Measurements from ENCODE around the gene PCNX2.
A peak's percentile ranks its signal among the peaks of the same experiment; 100 is the strongest.

The PCNX2 gene

DNA sequence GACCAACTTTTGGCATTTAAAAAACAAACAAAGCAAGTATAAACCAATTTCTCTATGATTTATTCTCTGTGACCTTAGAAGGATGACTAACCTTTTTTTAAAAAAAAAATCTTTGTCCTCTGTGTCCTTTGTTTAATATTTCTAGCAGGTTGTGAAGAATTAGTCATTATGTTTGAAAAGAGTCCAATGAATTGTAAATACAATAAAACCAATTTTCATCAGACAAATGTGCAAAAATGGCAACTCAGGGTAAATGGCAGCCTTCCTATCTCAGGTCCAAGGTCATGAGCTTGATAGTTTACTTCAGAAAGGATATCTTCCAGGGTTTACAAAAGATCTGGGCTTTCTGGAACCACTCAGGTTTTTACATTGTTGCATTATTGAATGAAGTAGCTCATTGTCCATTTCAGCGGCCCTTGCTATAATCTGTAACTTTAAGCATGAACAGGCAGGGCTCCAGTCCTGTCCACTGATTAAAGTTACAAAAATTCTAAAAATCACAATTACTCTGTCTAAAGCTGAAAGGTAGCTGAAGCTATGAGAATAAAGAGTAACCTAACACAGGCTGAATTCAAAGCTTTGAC, 20.3 kb upstream of the PCNX2 start:
- no peak for DNase-seq (ENCODE audit: low spot score)

DNA sequence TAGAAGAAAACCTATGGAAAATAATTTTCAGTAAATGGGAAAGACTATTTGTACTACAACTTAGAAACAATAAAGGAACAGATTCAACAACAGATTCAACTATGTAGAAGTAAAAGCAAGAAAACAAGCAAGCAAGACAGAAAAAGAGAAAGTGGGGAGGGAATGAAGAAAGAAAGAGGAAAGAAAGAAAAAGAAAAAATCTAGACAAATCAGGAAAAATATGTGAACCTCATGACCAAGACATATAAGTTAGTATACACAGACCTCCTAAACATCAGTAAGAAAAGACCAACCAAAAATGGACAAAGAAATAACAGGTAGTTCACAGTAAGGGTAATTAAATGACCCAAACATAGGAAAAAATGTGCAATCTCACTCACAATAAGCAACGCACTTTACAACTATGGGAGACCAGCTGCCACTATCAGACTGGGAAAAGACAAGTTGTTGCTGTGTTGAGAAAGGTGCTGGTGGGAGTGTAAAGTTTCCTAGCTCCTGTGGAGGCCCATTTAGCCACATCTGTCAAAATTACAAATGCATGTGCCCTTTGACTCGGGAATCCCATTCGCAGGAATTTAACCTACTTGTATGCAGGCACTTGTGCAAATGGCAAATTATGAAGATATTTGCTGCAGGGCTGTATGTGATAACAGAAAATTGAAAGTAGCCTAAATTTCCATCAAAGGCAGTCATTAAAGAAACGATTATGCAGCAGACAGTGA, 18.1 kb upstream of the PCNX2 start:
- no peak for DNase-seq (ENCODE audit: low spot score)

DNA sequence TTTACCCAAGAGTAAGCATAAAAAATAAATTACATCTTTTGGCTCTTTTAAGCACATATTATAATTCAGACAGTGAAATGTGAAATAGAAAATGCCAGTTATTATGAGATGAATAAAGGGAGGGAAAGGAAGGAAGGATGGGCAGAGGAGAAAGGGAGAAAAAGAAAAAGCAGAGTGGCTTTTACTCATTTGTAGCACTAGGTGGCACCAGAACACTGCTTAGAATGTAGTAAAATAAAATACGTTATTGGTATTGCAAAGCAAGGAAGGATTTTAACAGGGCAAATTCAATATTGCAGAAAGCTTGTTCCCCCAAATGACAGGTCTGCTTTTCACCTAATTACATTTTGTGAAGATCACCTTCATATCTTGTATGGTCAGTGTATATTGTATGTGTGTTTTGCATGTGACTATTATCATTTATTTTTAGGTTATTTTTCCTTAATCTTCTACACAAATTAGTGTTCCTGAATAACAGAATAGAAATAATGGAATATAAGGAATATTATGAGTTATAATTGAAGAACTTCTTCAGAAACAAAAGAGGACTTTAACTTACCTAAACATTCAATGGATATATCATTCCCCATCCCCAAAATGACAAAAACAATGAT, 9.1 kb upstream of the PCNX2 start:
- no peak for DNase-seq (ENCODE audit: low spot score)

- no peak for DNase-seq (ENCODE audit: low spot score)
These were observed 4.8 kb upstream of the PCNX2 start for GRCh38 chr1:233300326-233300725.

GRCh38 chr1:233299450-233299849, 3.9 kb upstream of the PCNX2 start:
- no peak for DNase-seq (ENCODE audit: low spot score)

DNA sequence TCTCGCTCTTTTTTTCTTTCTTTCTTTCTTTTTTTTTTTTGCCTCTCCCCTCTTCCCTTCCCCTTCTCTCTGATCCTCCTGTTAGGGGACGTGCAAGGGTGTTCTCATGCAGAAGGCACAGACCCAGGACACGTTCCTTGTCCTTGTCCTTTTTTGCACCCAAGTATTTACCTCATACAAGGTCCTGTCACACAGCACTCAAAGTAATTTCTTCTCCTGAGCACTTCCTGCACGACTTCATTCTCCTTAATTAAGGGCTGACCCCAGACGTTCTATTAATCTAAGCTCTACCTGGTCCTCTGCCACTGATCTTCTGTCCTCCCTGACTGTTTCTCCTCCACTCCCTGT, 424 bp upstream of the PCNX2 start:
- no peak for DNase-seq (ENCODE audit: low spot score)

GRCh38 chr1:233294913-233295236, 650 bp downstream of the PCNX2 start:
- DNase-seq (ENCODE audit: low spot score) = peak; percentile 43

DNA sequence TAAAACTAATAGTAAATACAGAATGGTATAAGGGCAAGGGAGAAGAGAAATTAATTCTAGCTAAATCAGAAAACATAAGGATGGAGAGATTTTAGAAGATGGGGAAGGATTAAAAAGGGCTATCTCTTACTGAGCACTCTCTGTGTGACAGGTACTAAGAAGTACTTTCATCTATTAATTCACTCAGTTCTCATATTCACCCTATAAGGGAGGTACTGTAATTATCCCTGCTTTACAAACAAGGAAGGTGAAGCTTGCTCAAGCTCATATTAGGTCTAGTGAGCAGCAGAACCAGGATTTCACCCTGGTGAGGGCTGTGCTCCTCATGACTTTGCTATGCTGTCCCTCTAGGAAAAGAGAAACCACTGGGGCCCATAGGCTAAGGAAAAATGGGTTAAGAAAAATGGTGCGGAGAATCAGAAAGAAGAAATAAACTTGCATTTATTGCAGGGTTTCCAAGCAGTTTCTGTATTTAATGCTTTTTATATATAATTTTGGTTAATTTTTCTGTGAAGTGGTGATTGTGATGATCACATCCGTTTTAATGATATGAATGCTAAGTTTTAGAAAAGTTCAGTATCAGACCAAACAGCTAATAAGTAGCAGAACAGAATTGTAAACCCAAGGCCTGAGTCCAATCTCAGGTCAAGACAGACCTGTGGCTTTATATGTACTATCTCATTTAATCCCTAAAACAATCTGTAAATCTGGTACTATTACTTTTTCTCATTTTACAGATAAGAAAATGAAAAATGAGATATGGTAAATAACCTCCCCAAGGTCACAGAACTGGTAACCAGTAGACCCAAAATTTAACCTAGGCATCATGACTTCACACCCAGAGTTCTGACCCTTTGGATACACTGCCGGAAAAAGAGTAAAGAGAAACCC, 1.7 kb downstream of the PCNX2 start:
- no peak for DNase-seq (ENCODE audit: low spot score)

- DNase-seq (ENCODE audit: low spot score) = no peak
These were observed 5.0 kb downstream of the PCNX2 start for GRCh38 chr1:233290396-233291034.

DNA sequence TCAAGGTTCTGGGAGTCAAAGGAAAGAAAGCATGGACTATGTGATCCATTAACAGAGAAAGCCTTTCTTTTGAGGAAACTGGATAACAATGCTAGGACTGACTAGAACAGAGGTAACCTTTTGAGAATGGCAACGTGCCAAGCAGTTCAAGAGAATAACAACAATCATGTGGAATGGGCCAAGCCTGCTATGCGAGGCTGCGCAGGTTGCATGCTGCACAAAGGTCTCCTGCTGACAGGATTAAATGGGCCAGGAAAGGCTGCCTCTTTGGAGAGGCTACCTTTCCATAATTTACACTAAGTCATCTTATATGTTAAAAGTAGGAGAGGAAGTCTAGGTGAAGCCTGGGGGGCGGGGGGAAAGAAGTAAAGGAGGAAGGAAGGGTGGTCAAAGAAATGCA, 5.8 kb downstream of the PCNX2 start:
- DNase-seq (ENCODE audit: low spot score) = no peak

DNA sequence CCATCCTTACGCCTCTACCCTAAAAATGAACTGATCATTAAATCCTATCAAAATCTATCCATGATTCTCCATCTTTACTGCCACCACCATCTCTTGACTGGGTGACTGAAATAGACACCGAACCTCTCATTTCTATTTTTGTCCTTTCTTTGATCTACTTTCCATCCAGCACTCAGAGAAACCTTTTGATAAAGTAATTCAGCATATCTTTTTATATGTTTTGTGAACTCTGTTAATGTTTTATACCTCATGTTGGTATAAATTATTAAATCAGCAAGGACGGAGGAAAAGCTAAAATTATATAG, 13.0 kb downstream of the PCNX2 start:
- DNase-seq (ENCODE audit: low spot score) = no peak

DNA sequence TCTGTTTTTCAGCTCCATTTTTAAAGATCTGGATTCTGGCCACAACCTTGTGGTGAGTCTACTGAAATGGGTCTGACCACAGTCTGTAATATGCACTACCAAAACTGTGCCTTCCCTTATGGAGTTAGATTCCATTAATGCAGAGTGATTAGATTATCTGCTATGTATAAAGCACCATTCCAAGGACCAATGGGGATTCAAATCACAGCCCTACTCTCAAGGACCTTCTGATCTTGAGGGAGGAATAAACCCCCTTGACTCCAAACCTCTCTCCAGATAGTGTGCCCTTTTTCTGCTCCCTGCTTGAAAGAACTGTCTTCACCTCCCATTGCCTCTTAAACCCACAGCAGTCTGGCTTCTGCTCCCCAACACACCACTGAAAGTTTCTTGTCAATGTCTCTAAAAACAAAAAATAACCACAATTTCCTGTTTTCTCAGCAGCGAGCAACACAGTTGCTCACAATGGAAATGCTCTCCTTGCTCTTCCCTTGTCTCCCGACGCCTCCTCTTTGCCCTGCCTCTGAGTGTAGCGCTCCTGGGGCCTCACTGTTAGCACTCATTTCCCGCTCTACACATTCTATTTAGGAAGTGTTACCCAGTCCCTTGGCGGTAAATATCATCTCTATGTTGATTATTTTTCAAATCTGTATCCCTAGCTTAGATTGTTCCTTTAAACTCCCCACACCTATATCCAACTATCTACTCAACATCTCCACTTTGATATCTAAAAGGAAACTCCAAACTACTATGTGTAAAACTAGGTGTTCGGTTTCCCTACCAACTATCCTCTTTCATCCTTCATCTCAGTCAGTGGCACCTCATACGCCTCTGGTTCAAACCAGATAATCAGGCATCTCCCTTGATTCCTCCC, 13.6 kb downstream of the PCNX2 start:
- no peak for DNase-seq (ENCODE audit: low spot score)

DNA sequence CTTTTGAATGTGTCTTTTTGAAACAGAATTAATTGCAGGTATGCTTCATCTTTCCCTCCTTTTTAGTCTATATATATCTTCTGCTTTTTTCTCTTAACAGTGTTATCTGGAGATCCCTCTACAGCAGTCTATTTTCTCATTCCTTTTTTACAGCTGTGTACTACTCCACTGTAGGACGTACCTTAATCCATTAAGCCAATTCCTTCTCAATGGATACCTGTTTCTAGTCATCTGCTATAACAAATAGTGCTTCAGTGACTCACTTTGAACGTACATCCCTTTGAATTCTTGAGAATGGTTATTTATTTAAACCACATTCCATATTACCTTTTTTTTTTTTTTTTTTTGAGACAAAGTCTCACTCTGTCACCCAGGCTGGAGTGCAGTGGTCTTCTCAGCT, 15.6 kb downstream of the PCNX2 start:
- no peak for DNase-seq (ENCODE audit: low spot score)

GRCh38 chr1:233278631-233279030, 16.9 kb downstream of the PCNX2 start:
- DNase-seq (ENCODE audit: low spot score) = no peak

DNA sequence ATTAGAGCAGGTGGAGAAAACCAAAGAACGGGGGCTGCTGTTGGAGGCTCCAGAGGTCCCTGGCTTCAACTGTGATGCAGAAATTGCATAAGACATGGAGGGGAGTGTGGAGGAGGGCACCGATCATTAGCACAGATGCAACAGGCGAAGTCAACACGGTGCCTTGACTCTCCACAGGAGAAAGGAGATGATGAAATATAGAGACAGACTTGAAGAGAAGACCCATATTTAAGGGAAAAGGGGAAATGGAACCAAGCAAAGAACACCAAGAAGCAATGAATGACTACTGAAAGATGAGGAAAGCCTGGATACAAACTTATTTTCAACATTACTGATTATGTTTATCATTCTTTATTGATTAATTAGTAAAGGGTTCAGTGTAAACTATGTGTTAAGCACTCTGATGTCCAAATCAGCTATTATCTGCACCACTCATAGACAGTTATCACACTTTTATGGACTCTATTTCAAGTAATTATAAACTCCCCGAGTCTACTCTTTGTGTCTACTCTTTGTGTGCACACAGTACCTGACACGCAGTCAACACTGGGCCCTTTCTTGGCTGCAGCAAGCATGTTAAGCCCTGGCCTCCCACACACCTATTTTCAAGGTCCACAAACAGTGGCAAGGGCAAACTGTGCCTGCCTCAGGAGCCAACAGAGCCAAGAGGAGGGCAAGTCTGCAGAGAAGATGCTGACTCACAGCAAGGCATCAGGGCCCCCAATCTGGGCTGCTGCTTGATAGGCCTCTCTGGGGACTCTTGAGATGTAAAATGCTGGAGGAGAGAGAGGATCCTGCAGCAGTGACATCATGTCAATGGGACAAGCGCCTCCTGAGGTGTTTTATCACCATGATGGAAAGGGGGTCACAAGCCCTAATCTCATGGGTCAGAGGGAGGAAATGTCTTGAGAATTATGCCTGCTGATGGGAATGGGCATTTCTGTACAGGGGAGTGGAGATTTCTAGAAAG, 17.6 kb downstream of the PCNX2 start:
- no peak for DNase-seq (ENCODE audit: low spot score)

DNA sequence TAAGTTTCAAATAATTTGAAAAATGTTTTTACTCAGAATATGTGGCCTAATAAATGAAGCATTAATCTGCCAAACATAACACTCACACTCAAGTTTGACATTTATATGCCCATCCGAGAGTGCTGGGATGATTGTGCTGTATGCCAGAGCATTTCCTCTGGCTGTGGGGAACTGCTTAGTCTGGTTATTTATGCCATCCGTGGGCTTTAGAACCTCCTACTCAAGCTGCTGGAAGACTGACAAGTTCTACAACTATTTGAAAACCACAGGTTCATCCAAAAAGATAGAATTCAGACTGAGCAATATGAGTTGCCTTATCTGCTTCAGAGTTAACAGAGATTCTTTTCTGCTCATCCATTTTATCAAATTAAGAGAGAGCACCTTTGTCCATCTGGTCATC, 25.9 kb downstream of the PCNX2 start:
- DNase-seq (ENCODE audit: low spot score) = peak; percentile 68

DNA sequence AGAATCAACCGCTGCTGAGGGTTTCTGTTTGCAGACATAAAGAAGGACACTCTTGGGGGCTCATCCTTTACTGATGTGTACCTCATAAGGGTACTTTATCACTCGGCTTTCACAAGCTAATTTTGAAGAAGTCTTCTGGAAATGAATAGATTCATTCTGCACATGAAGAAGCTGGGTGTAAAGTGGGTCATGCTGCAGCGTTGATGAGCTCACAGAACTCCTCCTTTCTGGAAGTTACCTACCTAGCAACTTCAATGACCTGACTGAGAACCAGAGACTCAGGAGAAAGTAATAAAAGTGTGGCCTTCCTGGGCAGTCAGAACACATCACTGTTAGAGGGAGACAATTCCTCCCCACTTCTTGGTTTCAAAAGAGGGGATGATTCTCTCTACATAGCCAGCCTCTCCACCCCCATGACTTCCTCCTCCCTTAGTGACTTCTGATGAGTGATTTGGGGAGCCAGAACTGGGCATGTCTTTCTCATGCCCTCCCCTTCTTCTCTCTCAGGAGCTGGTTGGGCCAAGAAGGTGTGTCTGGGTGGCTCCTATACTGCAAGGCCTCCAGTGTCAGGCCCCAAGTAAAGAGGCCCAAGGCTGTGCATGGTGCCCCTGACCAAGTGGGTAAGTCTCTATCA, 27.0 kb downstream of the PCNX2 start:
- DNase-seq (ENCODE audit: low spot score) = no peak

GRCh38 chr1:233261695-233262094, 33.8 kb downstream of the PCNX2 start:
- no peak for DNase-seq (ENCODE audit: low spot score)

DNA sequence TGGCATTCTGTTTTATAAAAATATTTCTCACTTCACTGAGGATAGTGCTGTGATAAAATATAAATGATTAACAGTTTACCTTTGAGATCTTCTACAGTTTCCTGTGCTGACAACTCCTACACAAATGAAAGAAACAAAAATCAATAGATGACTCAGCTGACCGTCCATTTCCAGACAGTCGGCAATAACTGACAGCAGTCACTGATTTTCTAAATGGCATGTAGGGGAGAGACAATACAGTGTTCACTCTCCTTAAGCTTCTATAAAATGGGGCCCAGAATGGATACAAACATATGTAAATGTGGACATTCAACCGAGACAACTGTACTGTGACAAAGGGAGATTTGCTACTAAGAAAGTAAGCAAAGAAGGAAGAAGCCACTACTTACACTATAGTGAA, 34.3 kb downstream of the PCNX2 start:
- DNase-seq (ENCODE audit: low spot score) = no peak

- DNase-seq (ENCODE audit: low spot score) = no peak
These were observed 37.7 kb downstream of the PCNX2 start for GRCh38 chr1:233257786-233258185.

Data from putamen (tissue), 1 donor.